Fibroblast of the aortic adventitia (primary cell): Measurements from ENCODE around the gene MRTFA. TPM values are rescaled to one million over a fixed set of nuclear protein-coding genes. Genes with fewer than 3 reads are reported as not detected.

Source experiments
- DNase-seq: peaks from one replicate; pipeline ENCODE4 v3.0.0-alpha.2; 2010; ENCODE audit warnings: low read depth
- H3K4me3 ChIP-seq: 2 replicates; pipeline ENCODE4 v1.5.1; 2011; ENCODE audit warnings: low read depth, mild to moderate bottlenecking, control low read depth, low read length, moderate library complexity
- CTCF ChIP-seq: IDR thresholded peaks from 2 replicates; pipeline ENCODE4 v1.5.1; 2011; ENCODE audit warnings: mild to moderate bottlenecking, low read length, control low read depth, inconsistent platforms; ENCODE audit not compliant: insufficient read depth
- total RNA-seq: library from RNA; depleted of rRNA; stranded (reverse); fragments of >200 nt; gene quantifications from 2 replicates; pipeline ENCODE4 v1.2.3, GENCODE V29; 2012; ENCODE audit warnings: low replicate concordance

MRTFA gene
- total RNA-seq, 1 donor, result 25.8 TPM

GRCh38 chr22:40407021-40407761, 229.3 kb downstream of the MRTFA start:
- TF ChIP-seq CTCF, result no peak
- H3K4me3 ChIP-seq, result no peak overlapping the region
- no peak for DNase-seq

GRCh38 chr22:40406063-40406890, 230.2 kb downstream of the MRTFA start:
- no peak for DNase-seq
- no peak for TF ChIP-seq CTCF
- H3K4me3 ChIP-seq, result no peak overlapping the region

GRCh38 chr22:40405178-40406062, 231.1 kb downstream of the MRTFA start:
- no peak overlapping the region for H3K4me3 ChIP-seq
- no peak for TF ChIP-seq CTCF
- no peak for DNase-seq

GRCh38 chr22:40404251-40405177, 232.0 kb downstream of the MRTFA start:
- no peak for TF ChIP-seq CTCF
- no peak for DNase-seq
- H3K4me3 ChIP-seq, result no peak overlapping the region

- no peak for DNase-seq
- H3K4me3 ChIP-seq, result no peak overlapping the region
- no peak for TF ChIP-seq CTCF
Measured at GRCh38 chr22:40403651-40404050, 232.9 kb downstream of the MRTFA start.
